Sigmoid colon (tissue), 3 donors: Measurements from ENCODE around the gene GALT.

Source experiments
- CTCF ChIP-seq, 4 experiments: fragments of 450-650 bp in 3 of 4; fragments of 200-600 bp in 1 of 4; IDR thresholded peaks; one replicate each; pipeline ENCODE4 v1.5.1; 2016 to 2019; ENCODE audit warnings: antibody characterized with exemption in 4 of 4, mild to moderate bottlenecking in 3 of 4, moderate library complexity in 2 of 4
- POLR2A ChIP-seq, 2 donors: fragments of 450-650 bp; IDR thresholded peaks; one replicate each; pipeline ENCODE4 v1.6.1; 2016; ENCODE audit warnings: antibody characterized with exemption in 2 of 2, mild to moderate bottlenecking in 2 of 2, moderate library complexity in 2 of 2

GRCh38 chr9:34611251-34611810 is 35.1 kb upstream of the GALT start:
- no peak for TF ChIP-seq CTCF (IDR thresholded peaks at IDR 0.05)
- no peak for TF ChIP-seq POLR2A (IDR thresholded peaks at IDR 0.05)
